HG03025 (cell line): ENCODE results near the gene SLC44A2.

Source experiments
- ATAC-seq: cut with Tn5 transposase; IDR thresholded peaks from one replicate; pipeline ENCODE4 v1.9.1; 2021; ENCODE audit warnings: mild to moderate bottlenecking, moderate library complexity; ENCODE audit not compliant: unreplicated experiment, low FRiP score

SLC44A2 gene

DNA sequence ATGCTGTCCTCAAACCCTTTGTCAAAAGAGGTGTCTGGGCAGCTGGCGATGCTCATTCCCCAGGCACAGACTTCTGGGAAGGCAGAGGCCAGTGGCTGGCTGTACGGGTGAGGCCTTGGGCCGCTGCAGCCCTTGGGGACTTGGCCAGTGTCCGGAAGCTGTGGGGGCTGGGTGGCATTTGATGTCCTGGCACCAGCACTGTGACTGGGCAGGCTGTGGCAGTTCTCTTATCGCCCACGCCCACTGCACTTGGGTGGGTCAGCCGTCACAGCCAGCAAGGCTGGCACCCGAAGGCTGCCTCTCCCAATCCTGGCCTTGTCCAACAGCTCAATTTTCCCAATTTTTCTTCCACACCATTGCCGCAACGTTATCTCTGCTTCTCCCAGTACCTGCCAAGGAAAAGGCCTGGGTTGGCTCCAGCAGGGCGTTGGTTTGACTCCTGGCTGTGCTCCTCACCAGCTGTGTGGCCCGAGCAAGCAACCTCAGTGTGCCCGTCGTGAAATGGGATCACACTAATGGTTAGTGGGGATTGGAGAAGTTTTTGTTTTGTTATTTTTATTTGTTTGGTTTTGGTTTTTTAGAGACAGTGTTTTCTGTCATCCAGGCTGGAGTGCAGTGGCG, 12.7 kb upstream of the SLC44A2 start:
- no peak for ATAC-seq

DNA sequence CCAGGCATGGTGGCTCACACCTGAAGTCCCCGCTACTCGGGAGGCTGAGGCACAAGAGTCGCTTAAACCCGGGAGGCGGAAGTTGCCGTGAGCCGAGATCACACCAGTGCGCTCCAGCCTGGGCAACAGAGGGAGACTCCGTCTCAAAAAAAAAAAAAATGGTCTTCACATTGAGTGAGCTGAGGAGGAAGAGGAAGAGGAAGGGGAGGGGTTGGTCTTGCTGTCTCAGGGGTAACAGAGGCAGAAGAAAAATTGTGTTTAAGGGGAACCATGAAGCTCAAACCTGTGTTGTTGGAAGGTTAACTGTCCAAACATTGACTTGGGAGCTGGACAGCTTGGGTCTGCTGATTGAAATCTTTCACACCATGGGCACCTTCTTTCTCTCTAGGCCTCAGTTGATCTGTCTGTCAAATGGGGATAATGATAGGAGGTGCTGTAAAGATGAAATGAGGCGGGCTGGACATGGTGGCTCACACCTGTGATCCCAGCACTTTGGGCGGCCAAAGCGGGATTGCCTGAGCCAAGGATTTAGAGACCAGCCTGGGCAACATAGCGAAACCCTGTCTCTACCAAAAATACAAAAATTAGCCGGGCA, 9.8 kb upstream of the SLC44A2 start:
- no peak for ATAC-seq

DNA sequence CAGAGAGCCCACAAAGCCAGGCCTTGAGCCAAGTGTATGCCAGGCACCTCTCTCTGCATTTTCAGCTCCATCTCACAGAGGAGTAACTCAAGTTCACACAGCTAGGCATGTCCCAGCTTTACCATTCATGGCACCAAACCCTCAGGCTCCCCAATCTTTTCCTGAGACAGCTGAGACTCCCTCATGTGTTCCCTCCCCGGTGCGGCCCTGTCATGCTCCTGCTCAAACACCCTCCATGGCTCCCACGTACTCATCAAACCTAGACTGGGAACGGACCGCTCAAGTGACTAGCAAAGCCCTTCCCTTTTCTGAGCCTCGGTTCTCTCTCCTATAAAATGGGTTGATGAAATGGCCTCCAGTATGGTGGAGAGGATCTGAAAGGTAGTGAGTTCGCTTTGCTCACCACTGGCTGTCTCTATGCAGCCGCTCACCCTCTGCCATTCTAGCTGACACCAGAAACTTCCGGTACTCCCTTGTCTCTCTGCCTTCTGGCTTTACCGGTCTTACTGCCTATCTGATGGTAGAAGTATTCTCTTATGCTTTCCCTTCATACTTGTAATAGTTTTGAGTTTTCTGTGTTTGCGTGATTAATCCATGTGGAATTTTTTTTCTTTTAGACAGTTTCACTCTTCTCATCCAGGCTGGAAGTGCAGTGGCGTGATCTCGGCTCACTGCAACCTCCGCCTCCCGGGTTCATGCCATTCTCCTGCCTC, 7.8 kb upstream of the SLC44A2 start:
- ATAC-seq: no peak

DNA sequence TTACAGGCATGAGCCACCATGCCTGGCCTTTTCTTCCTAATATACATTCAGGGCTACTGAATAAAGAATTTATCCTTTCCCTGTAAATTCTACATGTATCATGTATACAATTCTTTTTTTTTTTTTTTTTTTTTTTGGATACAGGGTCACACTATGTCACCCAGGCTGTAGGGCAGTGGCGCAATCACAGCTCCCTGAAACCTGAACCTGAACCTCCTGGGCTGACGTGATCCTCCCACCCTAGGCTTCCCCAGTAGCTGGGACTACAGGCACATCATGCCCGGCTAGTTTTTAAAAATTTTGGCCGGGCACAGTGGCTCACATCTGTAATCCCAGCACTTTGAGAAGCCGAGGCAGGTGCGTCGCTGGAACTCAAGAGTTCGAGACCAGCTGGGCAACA, 6.5 kb upstream of the SLC44A2 start:
- no peak for ATAC-seq

DNA sequence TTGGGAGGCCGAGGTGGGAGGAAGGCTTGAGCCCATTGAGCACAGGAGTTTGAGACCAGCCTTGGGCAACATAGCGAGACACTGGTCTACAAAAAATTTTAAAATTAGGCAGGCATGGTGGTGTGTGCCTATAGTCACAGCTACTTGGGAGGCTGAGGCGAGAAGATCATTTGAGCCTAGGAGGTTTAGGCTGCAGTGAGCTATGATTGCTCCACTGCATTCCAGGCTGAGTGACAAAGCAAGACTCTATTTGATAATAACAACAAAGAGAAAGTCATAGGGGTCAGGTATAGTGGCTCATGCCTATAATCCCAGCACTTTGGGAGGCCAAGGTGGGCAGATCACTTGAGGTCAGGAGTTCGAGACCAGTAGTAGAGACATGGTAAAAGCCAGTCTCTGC, 4.6 kb upstream of the SLC44A2 start:
- no peak for ATAC-seq

DNA sequence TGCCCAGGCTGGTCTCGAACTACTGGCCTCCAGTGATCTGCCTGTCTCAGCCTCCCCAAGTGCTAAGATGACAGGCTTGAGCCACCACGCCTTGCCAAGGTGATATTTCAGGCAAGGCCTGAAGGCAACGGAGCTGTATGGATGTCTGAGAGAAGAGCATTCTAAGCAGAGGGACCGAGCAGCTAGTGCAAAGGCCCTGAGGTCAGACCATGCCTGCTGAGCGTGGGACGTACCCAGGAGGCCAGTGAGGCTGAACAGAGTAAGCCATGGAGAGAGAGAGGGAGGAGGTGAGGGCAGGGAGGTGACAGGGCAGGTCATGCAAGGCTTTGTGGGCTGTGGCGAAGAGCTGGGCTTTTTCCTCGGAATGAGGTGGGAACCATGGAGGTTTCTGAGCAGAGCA, 3.4 kb upstream of the SLC44A2 start:
- ATAC-seq: no peak

DNA sequence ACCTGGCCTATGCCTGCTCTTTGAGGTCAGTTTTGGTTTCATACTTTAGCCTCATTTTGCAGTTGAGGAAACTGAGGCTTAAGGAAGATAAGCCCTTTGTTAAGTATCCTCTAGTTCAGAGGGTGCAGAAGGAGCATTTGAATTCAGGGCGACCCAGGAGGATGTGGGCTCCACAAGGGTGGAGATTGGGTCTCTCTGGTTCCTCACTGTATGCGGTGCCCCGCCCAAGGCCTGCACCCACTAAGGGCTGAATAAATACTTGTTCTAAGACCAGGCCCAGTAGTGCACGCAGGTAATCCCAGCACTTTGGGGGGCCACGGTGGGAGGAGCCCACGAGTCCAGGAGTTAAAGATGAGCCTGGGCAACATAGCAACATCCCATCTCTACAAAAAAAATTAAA, 768 bp upstream of the SLC44A2 start:
- no peak for ATAC-seq

DNA sequence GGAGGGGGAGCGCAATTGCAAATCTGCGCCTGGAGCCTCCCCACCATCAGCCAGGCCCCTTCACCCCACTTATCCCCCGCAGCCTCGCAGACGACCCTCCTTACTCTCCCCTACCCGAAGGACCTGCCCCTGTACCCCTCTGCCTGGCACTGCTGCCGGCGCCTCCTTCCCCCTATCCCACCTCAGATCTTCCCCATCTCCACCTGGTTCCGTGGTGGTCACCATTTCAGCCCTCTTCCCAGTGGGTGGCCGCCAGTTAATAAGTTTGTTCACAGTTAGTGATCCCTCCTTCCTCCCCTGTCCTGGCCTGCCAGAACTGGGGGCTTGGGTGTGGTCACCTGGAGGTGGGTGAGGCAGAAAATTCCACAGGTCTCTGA, 397 bp downstream of the SLC44A2 start:
- ATAC-seq: no peak

DNA sequence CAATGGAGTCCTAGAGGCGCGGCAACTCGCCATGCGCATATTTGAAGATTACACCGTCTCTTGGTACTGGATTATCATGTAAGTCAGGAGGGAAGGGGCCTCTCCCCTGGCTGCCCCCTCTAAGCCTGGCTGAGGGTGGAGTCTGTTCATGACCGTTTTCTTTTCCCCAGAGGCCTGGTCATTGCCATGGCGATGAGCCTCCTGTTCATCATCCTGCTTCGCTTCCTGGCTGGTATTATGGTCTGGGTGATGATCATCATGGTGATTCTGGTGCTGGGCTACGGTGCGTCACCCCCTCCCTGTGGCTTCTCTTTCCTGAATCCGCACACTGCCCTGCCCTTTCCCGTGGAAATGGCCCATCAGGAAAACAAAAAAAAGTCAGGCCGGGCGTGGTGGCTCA, 6.5 kb downstream of the SLC44A2 start:
- ATAC-seq: no peak

DNA sequence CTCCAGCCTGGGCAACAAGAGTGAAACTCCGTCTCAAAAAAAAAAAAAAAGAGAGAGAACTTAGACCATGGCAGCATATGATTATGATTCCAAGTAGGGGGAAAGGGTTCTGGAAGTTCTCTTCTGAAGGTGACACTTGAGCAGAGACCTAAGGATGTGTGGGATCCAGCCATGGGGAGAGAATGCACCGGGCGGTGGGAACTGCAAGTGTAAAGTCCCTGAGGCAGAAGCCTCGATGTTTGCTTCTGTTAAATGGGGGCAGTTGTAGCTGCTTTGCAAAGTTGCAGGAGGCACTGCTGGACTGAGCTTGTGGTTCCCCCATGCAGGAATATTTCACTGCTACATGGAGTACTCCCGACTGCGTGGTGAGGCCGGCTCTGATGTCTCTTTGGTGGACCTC, 9.1 kb downstream of the SLC44A2 start:
- ATAC-seq: no peak

DNA sequence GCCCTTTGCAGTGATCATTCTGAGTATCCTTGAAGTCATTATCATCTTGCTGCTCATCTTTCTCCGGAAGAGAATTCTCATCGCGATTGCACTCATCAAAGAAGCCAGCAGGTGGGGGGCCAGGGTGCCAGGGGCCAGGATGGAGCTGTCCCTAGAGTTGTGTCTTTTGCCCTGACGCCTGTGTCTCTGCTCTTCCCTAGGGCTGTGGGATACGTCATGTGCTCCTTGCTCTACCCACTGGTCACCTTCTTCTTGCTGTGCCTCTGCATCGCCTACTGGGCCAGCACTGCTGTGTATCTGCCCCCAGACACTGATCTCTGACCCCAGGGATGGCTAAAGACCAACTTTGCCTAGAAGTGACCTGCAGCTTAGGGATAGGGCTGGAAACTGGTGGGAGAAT, 9.6 kb downstream of the SLC44A2 start:
- no peak for ATAC-seq

DNA sequence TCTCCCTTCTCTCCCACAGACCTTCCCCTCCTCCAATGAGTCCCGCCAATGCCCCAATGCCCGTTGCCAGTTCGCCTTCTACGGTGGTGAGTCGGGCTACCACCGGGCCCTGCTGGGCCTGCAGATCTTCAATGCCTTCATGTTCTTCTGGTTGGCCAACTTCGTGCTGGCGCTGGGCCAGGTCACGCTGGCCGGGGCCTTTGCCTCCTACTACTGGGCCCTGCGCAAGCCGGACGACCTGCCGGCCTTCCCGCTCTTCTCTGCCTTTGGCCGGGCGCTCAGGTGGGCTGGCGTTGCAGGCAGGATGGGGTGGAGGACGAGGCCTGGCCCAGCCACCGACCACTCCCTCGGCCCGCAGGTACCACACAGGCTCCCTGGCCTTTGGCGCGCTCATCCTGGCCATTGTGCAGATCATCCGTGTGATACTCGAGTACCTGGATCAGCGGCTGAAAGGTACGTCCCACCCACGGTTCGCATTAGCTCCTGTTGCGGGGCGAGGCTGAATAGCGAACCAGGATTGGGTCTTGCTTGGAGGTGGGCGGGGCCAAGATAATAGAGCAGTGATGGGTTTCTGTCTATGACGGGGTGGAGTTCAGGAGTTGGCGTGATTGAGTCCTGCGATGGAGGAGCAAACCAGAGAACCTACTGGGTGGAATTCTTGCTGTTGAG, 11.1 kb downstream of the SLC44A2 start:
- no peak for ATAC-seq

DNA sequence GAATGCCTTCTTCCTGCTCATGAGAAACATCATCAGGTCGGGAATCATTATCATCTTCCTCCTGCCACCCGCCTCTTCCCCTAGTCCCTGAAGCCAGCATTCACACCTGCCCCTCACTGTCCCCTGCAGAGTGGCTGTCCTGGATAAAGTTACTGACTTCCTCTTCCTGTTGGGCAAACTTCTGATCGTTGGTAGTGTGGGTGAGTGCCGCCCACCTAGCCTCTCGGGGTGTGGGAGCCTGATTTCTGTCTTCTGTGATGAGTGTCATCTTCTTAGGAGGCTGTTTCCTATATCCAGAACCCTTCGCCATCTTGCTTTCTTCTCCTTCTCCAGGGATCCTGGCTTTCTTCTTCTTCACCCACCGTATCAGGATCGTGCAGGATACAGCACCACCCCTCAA, 12.5 kb downstream of the SLC44A2 start:
- no peak for ATAC-seq

DNA sequence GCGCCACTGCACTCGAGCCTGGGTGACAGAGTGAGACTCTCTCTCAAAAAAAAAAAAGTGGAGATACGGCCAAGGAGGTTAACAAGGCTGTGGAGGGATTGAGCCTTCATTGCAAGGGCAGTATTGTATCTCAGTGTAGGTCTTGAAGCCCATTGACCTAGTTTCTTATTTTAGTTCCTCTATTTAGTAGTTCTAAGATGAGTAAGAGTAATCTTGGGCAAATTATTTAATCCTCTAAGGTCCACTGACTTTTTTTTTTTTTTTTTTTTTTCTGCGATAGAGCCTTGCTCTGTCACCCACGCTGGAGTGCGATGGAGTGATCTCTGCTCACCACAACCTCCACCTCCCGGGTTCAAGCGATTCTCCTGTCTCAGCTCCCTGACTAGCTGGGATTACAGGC, 14.5 kb downstream of the SLC44A2 start:
- ATAC-seq: no peak

DNA sequence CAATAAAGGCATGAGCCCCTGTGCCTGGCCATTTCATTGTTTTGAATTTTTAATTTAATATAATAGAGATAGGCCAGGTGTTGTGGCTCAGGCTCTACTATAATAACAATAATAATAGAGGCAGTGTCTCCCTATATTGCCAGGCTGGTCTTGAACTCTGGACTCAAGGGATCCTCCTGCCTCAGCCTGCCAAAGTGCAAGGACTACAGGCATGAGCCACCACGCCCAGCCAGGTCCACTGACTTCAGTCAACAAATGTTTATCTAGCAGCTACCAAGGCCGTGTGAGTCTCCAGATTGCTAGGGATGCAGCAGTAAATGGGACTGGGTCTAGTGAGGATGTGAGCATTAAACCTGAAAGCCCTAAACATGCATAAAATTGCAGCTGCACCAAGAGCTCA, 15.0 kb downstream of the SLC44A2 start:
- no peak for ATAC-seq

DNA sequence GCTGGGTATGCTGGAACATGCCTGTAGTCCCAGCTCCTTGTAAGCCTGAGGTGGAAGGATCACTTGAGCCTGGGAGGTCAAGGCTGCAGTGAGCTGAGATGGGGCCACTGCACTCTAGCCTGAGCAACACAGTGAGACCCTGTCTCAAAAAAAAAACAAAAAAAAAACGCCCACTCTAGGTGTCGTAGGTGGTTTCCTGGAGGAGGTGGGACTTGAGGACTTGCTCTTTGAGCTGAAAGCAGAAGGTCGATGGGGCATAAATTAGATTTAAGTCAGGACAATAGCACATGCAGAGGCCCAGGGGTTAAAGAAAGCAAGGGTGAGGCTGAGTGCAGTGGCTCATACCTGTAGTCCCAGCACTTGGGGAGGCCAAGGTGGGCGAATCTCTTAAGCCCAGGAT, 15.9 kb downstream of the SLC44A2 start:
- ATAC-seq: no peak

DNA sequence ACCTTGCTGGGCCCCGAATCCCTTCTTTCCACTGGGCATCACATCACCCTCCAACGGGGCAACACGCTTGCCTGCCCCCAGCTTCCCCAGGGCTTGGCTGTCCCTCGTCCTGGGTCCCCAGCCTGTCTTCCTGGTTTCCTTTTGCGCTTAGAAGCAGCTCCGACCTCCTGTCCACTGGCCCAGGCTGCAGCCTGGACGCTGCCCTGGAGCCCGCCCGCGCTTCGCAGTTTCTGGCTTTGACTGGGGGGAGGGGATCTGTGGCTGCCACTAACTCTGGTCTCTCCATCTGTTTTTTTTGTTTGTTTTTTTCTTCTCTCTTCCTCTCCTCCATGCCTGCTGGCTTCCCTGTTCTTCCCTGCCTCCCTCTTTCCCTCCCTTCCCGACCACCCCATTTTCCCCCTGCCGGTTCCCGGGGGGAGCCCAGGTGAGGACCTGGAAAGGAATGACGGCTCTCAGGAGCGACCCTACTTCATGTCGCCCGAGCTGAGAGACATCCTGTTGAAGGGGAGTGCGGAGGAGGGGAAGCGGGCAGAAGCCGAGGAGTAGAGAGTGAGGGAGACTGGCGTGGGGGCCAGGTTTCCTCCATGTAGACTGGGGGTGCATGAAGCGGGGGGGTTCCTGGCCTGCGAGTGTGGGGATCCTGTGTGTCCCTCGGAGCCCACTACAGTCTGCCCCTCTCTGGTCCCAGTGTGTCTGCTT, 17.3 kb downstream of the SLC44A2 start:
- no peak for ATAC-seq

DNA sequence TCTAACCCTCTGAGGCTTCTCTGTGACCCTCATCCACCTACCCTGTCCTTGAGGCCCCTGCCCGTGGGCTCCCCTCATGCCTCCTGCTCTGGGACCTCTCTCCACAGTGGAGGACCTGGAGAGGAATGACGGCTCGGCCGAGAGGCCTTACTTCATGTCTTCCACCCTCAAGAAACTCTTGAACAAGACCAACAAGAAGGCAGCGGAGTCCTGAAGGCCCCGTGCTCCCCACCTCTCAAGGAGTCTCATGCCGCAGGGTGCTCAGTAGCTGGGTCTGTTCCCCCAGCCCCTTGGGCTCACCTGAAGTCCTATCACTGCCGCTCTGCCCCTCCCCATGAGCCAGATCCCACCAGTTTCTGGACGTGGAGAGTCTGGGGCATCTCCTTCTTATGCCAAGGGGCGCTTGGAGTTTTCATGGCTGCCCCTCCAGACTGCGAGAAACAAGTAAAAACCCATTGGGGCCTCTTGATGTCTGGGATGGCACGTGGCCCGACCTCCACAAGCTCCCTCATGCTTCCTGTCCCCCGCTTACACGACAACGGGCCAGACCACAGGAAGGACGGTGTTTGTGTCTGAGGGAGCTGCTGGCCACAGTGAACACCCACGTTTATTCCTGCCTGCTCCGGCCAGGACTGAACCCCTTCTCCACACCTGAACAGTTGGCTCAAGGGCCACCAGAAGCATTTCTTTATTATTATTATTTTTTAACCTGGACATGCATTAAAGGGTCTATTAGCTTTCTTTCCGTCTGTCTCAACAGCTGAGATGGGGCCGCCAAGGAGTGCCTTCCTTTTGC, 18.0 kb downstream of the SLC44A2 start:
- ATAC-seq: no peak

DNA sequence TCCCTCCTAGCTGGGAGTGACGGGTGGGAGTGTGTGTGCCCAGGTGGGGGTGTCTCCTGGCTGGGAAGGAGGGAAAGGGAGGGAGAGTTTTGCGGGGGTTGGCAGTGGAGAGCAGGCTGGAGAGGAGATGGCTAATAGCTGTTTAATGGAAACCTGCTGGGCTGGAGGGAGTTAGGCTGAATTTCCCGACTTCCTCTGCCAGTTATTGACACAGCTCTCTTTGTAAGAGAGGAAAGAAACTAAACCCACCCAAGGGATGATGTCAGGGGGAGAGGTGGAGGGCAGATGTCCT, 18.6 kb downstream of the SLC44A2 start:
- ATAC-seq: no peak

DNA sequence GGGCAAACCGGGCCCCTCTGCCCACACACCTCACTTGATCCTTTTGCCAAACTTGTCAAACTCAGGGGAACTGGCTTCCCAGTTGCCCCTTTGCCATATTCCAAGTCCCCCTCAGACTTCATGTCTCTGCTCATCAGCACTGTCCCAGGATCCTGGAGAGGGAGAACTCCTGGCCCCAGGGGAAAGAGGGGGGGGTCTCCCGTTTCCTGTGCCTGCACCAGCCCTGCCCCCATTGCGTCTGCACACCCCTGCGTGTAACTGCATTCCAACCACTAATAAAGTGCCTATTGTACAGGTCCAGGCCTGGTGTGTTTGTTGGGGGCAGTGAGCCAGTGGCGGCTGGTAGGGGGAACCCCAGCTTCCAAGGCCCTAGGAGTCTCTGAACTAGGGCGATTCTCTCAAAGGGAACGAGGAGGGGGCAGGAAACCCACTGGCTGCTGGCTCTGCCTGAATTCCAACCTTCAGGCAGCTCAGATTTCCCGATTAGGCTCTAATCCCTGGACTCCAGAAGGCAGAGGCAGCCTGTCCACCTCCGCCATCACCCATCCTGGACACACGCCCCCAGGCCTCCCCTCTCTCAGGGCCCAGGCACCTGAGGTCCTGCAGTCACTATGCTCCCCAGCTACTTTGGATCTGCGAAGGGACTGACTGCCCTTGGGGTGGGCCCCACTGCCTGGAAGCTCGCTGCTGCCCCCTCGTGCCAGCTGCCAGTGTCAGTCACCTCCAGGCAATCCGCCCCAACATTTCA, 19.1 kb downstream of the SLC44A2 start:
- no peak for ATAC-seq
